ENCODE measurements around the gene SPON1. TPM values are rescaled to one million over a fixed set of nuclear protein-coding genes. Genes with fewer than 3 reads are reported as not detected.
"Not testable (repeated sequence)": the region's sequence is repeated elsewhere in the genome, so short reads cannot be mapped to it uniquely, and the experiment has no call there.

The SPON1 gene
- total RNA-seq, 1 donor from 2014 or later, result 0.76 TPM

DNA sequence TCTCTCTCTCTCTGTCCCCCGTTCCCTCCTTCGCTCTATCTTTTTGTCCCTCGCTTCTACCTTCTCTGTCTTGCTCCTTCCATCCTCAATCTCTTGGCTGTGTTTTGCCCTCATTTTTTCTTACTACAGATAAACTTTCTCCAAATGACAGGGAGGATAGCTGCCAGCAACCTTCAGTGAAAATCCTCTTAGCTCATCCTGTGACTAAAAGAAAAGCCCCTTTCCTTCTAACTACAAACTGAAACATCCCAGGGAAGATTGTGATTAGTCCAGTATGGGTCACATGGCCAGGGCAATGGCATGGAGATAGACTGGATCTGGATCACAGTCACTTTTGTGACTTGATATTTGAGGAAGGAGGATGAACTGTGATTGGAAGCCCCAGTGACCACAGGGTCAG is 10.4 kb downstream of the SPON1 start:
- intact Hi-C loops (cut with micrococcal nuclease), result no loop called here

DNA sequence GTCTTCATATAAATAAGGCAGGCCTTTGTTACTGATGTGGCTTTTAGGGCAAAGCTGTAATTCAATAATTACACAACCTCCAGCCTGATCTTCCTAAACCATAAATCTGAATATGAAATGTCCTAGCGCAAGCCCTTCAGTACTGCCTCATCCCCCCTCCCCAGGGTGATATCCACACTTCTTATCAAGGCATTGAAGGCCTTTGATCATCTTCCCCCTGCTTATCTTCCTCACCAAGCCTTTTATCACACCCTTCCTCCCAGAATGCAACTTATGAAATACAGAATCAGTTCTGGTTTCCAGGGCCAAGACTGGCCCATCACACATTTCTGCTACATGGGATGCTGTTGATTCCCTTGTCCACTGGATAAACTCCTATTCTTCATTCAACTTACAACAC is 12.1 kb downstream of the SPON1 start:
- intact Hi-C loops (cut with micrococcal nuclease), result no loop called here

DNA sequence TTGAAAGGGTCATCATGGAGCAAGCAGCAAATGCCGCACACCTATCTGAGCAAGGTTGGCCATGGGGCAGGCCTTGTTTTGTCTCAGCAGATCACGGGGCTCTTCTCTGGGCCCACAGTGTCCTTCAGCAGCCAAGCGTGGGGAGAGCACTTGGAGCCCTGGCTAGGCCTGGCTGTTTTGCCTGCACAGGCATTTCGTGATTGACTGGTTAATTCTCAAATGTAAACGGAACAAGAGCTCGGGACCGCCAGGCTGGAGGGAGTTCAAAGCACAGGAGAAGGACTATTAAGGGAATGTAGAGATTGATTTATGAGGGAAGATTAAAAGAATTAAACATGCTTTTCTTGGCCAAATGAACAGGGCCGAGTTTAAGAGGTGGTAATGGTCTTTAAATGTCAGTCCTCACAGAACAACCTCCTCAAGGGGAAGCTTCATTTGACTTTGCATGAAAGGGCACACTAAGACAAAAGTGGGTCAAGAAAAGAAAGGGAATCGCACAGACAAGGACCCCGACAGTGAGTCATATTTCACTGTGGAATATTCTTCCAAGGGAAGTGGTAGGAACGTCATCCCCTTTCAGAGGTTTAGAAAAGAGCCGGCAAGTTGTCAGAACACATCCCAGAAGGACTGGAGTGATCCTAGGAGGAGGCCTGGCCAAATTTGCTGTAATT is 20.7 kb downstream of the SPON1 start:
- intact Hi-C loops (cut with micrococcal nuclease), result no loop called here

DNA sequence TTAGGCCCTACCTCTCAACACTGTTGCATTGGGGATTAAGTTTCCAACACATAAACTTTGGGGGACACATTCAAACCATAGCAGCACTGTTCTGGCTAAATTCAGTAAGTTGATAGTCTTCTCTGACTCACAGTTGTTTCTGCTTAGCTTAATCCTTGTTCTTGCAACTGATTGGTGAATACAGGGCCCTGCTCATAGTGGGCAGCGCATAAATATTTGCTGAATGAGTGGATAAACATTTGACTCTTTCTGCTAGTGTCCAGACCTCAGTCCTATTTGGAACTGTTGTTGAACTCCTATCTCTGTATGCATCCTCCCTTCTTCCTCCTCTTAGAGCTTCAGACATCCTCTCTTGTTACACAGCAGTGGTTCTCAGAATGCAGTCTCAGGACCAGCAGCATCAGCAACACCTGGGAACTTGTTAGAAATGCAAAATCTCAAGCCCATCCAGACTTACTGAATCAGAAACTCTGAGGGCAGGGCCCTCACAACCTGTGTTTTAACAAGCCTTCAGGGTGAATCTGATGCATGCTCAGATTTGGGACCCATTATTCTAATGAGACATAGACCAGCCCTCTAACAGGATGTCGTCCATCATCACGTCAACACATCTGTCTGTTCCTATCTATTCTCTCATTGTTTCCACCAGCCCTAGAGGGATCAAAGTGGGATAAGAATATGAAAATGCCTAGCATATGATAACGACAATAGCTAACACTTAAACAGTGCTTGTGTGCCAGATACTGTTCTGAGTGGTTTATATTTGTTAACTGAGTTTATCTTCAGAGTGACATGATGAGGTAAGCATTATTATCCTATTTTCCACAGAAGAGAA is 22.3 kb downstream of the SPON1 start:
- intact Hi-C loops (cut with micrococcal nuclease), result no loop called here

DNA sequence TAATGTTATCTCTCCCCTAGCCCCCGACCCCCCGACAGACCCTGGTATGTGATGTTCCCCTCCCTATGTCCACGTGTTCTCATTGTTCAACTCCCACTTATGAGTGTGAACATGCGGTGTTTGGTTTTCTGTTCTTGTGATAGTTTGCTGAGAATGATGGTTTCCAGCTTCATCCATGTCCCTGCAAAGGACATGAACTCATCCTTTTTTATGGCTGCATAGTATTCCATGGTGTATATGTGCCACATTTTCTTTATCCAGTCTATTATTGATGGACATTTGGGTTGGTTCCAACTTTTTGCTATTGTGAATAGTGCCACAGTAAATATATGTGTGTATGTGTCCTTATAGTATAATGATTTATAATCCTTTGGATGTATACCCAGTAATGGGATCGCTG is 24.2 kb downstream of the SPON1 start:
- intact Hi-C loops (cut with micrococcal nuclease), result not testable (repeated sequence)

DNA sequence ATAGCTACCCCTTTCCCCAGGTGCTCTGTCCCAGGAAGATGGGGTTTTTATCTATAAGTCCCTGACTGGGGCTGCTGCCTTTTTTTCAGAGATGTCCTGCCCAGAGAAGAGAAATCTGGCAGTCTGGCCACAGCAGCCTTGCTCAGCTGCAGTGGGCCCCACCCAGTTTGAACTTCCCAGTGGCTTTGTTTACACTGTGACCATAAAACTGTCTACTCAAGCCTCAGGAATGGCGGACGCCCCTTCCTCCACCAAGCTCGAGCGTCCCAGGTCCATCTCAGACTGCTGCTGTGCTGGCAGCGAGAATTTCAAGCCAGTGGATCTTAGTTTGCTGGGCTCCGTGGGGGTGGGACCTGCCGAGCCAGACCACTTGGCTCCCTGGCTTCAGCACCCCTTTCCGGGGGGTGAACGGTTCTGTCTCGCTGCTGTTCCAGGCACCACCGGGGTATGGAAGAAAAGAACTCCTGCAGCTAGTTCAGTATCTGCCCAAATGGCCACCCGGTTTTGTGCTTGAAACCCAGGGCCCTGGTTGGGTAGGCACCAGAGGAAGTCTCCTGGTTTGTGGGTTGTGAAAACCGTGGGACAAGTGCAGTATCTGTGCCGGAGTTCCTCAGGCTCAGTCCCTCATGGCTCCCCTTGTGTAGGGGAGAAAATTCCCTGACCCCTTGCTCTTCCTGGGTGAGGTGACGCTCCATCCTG is 29.8 kb downstream of the SPON1 start:
- intact Hi-C loops (cut with micrococcal nuclease), result not testable (repeated sequence)

DNA sequence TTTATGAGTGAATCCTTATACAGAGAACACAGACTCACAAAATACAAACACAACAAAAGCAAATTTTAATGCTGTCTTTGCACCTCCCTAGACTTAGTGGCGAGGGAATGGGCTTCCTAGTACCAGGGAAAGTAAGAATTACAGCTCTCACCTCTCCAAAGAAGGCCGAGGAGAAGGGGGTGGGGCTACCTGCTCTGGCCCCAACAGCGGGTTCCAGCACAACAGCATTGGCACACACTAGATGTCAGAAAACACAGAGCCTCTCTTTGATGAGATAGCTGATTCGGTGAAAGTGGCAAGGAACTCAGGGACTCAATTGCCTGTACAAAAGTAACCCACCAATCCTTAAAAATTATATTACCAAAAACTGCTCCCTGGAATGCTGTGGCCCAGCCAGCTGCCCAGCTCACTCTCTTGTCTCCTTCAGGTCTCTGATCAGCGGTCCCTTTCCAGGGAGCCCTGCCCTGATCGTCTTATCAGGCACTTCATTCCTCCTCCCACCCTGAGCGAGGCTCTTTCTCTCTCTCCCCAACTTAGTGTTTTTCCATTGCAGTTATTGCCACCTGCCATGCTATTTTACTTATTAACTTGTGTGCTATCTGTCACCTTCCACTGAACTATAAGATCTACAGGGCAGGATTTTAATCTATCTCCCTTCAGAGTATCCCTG is 30.7 kb downstream of the SPON1 start:
- intact Hi-C loops (cut with micrococcal nuclease), result no loop called here

DNA sequence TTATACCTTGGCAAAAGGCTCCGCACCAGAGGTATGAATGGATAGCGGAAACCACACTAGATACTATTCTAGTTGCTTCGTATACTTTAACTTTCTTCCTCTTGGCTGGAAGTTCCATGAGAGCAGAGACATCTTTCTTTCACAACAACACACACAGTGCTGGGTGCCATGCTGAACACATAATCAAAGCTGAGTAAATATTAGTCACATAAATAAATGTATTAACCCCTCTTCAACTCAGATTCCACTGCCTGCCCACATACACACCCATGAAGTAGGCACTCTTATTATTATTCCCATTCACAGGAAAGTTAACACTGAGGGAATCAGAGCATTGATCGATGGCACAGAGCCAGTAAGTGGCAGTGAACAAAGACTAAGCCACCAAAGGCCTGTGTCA is 35.4 kb downstream of the SPON1 start:
- intact Hi-C loops (cut with micrococcal nuclease), result no loop called here

DNA sequence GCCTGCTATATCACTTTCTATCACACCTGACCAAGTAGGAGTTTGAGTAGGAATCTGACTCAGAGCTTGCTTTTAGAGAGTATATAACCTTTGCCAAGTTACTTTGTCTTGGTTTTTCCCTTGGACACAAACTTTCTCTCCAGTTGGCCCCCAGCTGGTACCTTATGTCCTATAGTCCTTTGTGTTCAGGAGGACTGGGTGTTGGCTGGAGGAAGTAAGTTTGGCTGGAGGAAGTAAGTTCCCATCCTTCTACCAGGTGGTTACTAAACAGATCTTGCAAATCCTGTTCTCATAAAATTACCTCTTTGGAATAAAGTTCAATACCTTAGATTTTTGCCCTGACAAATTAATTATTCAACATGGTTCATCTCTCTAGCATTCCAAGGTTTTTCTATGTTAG is 37.2 kb downstream of the SPON1 start:
- intact Hi-C loops (cut with micrococcal nuclease), result no loop called here

DNA sequence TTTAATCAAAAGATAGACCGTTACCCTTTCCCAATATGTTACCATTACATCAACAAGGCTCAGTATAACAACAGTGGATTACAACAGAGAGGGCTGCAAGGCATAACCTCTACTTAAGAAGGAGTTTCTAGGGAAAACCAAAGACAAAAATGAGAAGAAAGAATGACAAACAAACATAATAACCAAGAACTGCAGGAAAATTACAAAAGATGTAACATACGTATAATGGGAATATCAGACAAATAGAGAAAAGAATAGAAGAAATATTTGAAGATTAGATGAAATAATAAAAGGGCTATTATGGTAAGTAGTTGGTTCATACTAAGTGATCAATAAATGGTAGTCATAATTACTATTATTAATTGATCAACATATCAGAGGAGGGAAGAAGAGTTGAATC is 39.1 kb downstream of the SPON1 start:
- intact Hi-C loops (cut with micrococcal nuclease), result no loop called here

DNA sequence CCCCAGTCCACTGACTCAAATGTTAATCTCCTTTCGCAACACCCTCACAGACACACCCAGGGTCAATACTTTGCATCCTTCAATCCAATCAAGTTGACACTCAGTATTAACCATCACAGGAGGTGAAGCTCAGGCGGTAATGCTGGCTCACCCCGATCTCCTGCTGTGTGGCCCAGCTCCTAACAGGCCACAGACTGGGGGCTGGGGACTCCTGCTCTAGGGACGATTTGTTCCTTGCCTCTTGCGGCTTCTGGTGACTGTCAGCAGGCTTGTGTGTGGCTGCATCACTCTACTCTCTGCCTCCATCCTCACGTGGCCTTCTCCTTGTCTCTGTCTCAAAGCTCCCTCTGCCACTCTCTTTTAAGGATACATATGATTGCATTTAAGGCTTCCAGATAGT is 45.0 kb downstream of the SPON1 start:
- intact Hi-C loops (cut with micrococcal nuclease), result no loop called here

DNA sequence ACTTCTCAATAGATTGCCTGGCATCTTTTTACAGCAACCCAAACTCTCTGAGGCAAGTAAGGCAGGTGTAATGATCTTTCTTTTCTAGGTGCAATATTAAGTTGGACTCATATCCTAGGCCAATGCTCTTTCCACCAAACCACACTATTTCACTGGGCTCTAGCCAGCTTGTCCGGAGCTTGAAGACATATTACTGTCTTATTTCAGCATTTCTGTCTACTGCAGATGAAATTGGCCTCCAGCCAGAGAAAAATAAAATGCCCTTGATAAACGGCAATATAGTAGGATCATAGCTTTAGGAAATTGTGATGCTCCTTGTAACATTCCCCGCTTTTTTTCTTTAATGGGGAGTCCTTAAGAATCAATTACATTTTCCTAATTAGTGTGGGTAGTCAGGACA is 48.1 kb downstream of the SPON1 start:
- intact Hi-C loops (cut with micrococcal nuclease), result no loop called here

DNA sequence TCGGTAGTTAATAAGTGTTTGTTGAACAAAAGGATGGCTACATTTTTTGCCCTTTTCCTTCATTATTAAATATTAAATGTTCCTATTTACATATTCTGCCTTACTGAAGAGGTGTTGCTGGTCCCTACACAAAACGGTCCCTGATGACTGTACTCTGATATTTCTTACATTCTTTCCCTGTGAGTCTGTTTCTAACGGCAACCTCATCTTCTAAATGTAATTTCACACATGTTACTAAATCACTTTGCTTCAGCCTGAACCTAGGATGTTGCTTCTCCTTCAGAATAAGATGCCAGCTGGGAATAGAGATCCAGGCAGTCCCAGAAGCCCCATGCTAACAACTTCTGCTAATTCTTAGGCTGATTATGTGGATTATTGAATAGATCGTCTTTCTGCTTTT is 50.3 kb downstream of the SPON1 start:
- intact Hi-C loops (cut with micrococcal nuclease), result no loop called here

DNA sequence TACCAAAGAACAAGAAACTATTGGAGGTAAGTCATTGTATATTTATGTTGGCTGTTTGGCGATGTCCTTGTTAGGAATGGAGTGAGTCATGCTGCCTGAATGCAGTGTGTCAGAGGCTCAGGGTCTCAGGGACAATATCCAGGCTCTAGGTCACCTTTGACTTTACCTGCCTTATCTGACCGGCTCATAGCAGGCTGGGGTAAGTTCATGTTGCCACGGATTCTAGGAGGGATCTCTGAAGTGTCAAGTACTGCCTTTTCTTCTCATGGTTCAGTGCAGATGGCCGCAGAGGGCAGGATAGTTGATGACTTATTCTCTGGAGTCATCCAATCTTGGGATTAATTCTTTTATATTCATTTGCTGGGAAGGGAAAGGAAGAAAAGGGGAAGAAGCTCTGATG is 53.2 kb downstream of the SPON1 start:
- intact Hi-C loops (cut with micrococcal nuclease), result no loop called here

DNA sequence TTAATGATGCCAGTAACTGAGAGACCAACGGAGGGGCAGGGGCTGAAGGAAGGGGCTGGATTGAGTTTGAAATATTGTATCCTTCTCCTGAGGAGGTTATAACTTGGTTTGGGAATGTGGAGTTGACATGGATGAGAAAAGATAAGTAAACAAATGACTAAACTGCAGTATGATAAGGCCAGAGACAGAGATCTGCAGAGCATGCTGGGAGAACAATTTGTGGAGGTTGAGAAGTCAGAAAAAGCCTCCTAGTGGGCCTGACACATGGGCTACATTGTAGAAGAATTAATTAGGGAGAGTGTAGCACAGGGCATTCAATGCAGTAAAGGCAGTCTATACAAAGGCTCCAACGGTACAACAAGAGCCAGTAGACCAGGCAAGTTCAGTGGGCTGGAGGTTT is 55.9 kb downstream of the SPON1 start:
- intact Hi-C loops (cut with micrococcal nuclease), result no loop called here

DNA sequence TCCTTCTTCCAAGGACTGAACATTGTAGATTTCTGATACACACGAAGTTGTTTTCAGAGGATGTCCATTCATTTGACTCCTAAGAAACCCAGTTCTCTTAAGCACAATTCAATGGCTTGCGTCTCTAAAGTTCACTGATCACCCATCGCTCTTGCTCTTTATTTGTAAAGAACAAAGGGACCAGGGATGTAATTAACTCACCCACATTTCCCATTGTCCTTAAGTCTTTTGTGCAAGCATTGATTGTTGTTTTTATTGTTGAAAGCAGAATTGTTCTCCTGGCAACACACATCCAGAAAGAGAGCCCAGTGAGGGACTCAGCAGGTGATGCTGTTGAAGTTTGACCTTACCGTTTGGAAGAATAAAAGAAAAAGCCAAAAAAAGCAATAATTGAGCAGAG is 59.2 kb downstream of the SPON1 start:
- intact Hi-C loops (cut with micrococcal nuclease), result no loop called here

DNA sequence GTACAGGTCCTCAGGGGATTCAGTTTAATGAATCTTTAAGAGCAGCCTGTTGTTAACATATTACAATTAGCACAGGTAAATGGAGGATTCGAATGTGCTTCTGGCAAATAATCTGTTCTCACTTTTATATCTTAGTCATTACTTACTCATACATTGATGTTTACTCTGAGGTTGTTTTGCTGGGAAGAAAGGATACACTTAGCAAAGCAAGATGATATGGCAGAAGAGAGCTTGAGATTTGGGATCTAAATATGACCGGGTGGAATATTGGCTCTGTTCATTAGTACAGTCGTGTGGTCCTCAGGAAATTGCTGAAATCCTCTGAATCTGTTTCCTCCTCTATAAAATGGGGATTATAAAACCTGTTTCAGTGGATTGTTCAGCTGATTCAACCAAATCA is 59.7 kb downstream of the SPON1 start:
- intact Hi-C loops (cut with micrococcal nuclease), result no loop called here

DNA sequence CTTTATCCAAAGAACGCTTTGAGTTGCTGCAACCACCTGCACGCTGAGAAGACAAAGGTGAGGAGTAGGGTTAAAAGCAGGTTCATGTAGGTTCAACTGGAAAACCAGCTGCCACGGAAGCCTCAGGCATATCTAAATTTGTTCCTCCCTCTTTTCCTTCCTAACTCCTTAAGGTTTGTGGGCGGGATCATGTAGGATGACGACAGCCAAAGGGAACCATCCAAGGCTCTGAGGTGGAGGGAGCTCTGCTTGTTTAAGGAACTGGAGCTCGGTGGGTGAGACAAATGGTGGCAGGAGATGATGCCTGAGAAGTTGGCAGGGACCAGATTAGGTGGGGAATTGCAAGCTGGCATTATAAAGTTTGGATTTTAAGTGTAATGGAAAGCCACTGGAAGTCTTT is 60.3 kb downstream of the SPON1 start:
- intact Hi-C loops (cut with micrococcal nuclease), result no loop called here

DNA sequence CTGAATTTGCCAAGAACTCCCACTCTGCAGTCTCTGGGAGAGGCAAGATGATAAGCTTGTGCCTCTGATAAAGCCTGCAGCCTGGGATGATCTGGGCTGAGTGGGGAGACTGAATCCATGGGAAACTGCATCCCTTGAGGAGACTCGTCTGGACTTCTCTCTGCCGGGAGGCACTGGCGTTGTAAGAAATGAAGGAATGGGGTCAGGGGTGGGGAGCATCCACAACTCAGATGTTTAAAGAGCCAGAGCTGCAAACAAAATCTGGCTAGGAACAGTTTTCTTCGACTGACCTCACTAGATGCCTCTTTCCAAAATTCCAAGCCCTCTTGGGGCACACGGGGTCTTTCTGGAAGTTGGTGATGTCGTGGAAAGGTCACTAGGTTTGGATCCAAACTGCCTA is 64.4 kb downstream of the SPON1 start:
- intact Hi-C loops (cut with micrococcal nuclease), result no loop called here

DNA sequence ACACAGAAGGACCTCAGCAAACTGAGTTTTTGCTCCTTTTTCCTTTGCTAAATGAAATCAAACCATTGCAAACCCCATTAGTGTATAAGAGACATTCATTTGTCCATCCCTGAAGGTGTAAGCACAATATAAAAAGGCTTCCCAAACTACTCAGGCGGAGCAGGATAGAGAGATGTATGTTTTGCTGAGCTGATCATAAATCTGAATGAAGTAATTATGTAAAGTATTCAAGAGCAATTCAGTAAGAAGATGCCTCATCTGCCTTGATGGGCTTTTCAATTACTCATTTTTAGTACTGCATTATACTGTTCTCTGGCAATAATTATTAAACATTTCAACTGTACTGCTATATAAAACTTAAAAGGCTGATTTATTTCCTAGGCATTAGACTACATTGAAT is 65.0 kb downstream of the SPON1 start:
- intact Hi-C loops (cut with micrococcal nuclease), result no loop called here

DNA sequence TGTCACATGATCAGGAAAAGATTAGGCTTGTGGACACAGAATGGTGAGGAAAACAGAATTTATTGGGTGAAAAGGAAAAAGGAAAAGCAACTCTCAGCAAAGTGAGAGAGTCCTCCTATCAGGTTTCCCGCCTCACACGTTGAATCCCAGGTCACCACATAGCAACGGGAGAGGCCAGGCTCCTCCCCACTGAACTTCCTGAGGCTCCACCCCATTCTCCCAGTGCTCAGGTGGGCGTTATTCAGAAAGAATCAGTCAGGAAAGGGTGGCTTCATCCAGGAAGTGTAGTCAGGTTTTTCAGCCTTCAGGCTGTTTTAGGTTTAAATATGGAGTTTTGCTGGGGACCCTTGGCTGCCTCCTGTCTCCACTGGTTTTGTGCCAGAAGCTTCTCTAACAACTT is 66.9 kb downstream of the SPON1 start:
- intact Hi-C loops (cut with micrococcal nuclease), result no loop called here

Data from T-helper 1 cell treated with Interleukin-12 subunit alpha and Interleukin-12 subunit beta and Interleukin-4 antibody, amounts not matched to agents 30 ng/mL and 1 ng/mL, for 36 hours (primary cell).